HCT116 (cell line): ENCODE measurements around the gene MSMO1. TPM values are rescaled to one million over a fixed set of nuclear protein-coding genes. Genes with fewer than 3 reads are reported as not detected.
A peak's percentile ranks its signal among the peaks of the same experiment; 100 is the strongest.

Experiments
- ATAC-seq: fragments of 200-7000 bp; cut with Tn5 transposase; 2 replicates; pipeline ENCODE4 v1.9.1; 2020; ENCODE audit warnings: mild to moderate bottlenecking, moderate library complexity
- BruUV-seq: library from RNA; stranded (reverse); fragments of 400-500 nt; replicated peaks from 2 replicates; lab custom pipeline; 2021; lab: Mats Ljungman, UMichigan
- CTCF ChIA-PET: fragments of 300-600 bp; sonication (Branson Sonifier 250); formaldehyde crosslinking; loops from one replicate; lab custom pipeline; 2021; ENCODE audit warnings: antibody characterized with exemption; lab: Charles Lee
- POLR2A ChIA-PET: fragments of 300-600, 350-600 bp; sonication (Branson Sonifier 250); formaldehyde crosslinking; loops from one replicate; lab custom pipeline; 2021; ENCODE audit warnings: antibody characterized with exemption; lab: Charles Lee
- RAD21 ChIA-PET, 2 experiments: fragments of 300-600 bp; sonication (Branson Sonifier 250); formaldehyde crosslinking; loops; one replicate each; lab custom pipeline; 2023; ENCODE audit warnings: low total read pairs in 2 of 2; ENCODE audit not compliant: uncharacterized antibody in 2 of 2, unreplicated experiment in 2 of 2, low non-redundant PET in 1 of 2; lab: Charles Lee
- DNase-seq: peaks from one replicate; pipeline ENCODE4 v3.0.0-alpha.2; 2010; ENCODE audit warnings: low read depth, low spot score
- H2AFZ ChIP-seq: fragments of 200-600 bp; shearing (Covaris generic), sonication (generic); 2 replicates; pipeline ENCODE4 v1.6.1; 2017; ENCODE audit warnings: low read depth, mixed run types, mixed read lengths, antibody characterized with exemption, low read length; ENCODE audit not compliant: poor library complexity, severe bottlenecking
- H3K27ac ChIP-seq: 2 replicates; pipeline ENCODE4 v1.5.1; 2012; ENCODE audit warnings: low read depth, low read length
- H3K27me3 ChIP-seq: fragments of 200-600 bp; sonication (generic); 2 replicates; pipeline ENCODE4 v1.6.1; 2016; ENCODE audit warnings: mixed run types, low read length, mixed read lengths; ENCODE audit not compliant: insufficient read depth
- H3K36me3 ChIP-seq, 2 experiments: fragments of 200-500 bp in 1 of 2; fragments of 200-600 bp in 1 of 2; sonication (Bioruptor generic) in 1 of 2; sonication (generic) in 1 of 2; 2 replicates each; pipeline versions ENCODE4 v1.5.1 to v1.6.1; 2014 to 2016; ENCODE audit warnings: low read length in 2 of 2, inconsistent platforms in 1 of 2, mixed read lengths in 1 of 2, mixed run types in 1 of 2; ENCODE audit not compliant: insufficient read depth in 2 of 2, control insufficient read depth in 1 of 2
- H3K4me1 ChIP-seq, 2 experiments: fragments of 200-600 bp in 1 of 2; sonication (generic) in 1 of 2; 2 replicates each; pipeline versions ENCODE4 v1.5.1 to v1.6.1; 2012 to 2017; ENCODE audit warnings: low read length in 2 of 2, inconsistent platforms in 1 of 2, mild to moderate bottlenecking in 1 of 2, mixed read lengths in 1 of 2, mixed run types in 1 of 2, moderate library complexity in 1 of 2; ENCODE audit not compliant: insufficient read depth in 2 of 2, control insufficient read depth in 1 of 2
- H3K4me2 ChIP-seq: fragments of 200-600 bp; sonication (generic); 2 replicates; pipeline ENCODE4 v1.6.1; 2017; ENCODE audit warnings: mixed run types, low read length, mixed read lengths
- H3K4me3 ChIP-seq, 2 experiments: fragments of 200-600 bp in 1 of 2; sonication (generic) in 1 of 2; replicated peaks in 1 of 2; 2 replicates each; pipeline ENCODE4 v1.5.1; 2011 to 2016; ENCODE audit warnings: low read length in 2 of 2, control low read depth in 1 of 2, low read depth in 1 of 2, mild to moderate bottlenecking in 1 of 2, mixed read lengths in 1 of 2, mixed run types in 1 of 2
- H3K79me2 ChIP-seq: fragments of 200-600 bp; sonication (generic); 2 replicates; pipeline ENCODE4 v1.6.1; 2017; ENCODE audit warnings: mild to moderate bottlenecking, mixed run types, low read length, moderate library complexity, mixed read lengths; ENCODE audit not compliant: insufficient read depth
- H3K9ac ChIP-seq: fragments of 200-600 bp; sonication (generic); 2 replicates; pipeline ENCODE4 v1.6.1; 2016; ENCODE audit warnings: low read length, mixed read lengths
- H3K9me2 ChIP-seq: fragments of 200-600 bp; sonication (generic), shearing (Covaris generic); 2 replicates; pipeline ENCODE4 v1.6.1; 2017; ENCODE audit warnings: mixed run types, mild to moderate bottlenecking, moderate library complexity; ENCODE audit not compliant: insufficient read depth
- H3K9me3 ChIP-seq, 2 experiments: fragments of 200-500 bp in 1 of 2; fragments of 200-600 bp in 1 of 2; sonication (Bioruptor generic) in 1 of 2; sonication (generic) in 1 of 2; 2 replicates each; pipeline ENCODE4 v1.6.1; 2014 to 2017; ENCODE audit warnings: low read length in 2 of 2, mixed read lengths in 2 of 2, inconsistent platforms in 1 of 2, low read depth in 1 of 2, mild to moderate bottlenecking in 1 of 2, mixed run types in 1 of 2, moderate library complexity in 1 of 2; ENCODE audit not compliant: control insufficient read depth in 1 of 2, insufficient read depth in 1 of 2
- H4K20me1 ChIP-seq: fragments of 200-600 bp; sonication (generic), shearing (Covaris generic); 2 replicates; pipeline ENCODE4 v1.6.1; 2017; ENCODE audit warnings: mixed run types, mild to moderate bottlenecking, moderate library complexity; ENCODE audit not compliant: insufficient read depth
- ATF3 ChIP-seq: IDR thresholded peaks from 2 replicates; pipeline ENCODE4 v1.6.1; 2012
- CEBPB ChIP-seq: IDR thresholded peaks from 2 replicates; pipeline ENCODE4 v1.6.1; 2012; ENCODE audit warnings: low read depth
- CTCF ChIP-seq, 3 experiments: fragments of 200-600 bp in 1 of 3; sonication (generic) in 1 of 3; IDR thresholded peaks in 2 of 3; conservative IDR thresholded peaks in 1 of 3; 2 replicates each; pipeline ENCODE4 v1.5.1; 2012 to 2017; ENCODE audit warnings: low read depth in 2 of 3, low read length in 2 of 3, antibody characterized with exemption in 1 of 3, borderline replicate concordance in 1 of 3, control low read depth in 1 of 3, mild to moderate bottlenecking in 1 of 3, mixed read lengths in 1 of 3, mixed run types in 1 of 3, moderate library complexity in 1 of 3; ENCODE audit not compliant: insufficient read depth in 1 of 3
- EGR1 ChIP-seq: IDR thresholded peaks from 2 replicates; pipeline ENCODE4 v1.6.1; 2012; ENCODE audit warnings: low read depth
- ELF1 ChIP-seq: IDR thresholded peaks from 2 replicates; pipeline ENCODE4 v1.6.1; 2012; ENCODE audit warnings: low read depth, borderline replicate concordance
- EZH2phosphoT487 ChIP-seq: fragments of 200-600 bp; IDR thresholded peaks from 2 replicates; pipeline ENCODE4 v1.6.1; 2018; ENCODE audit warnings: antibody characterized with exemption, borderline replicate concordance
- POLR2A ChIP-seq: IDR thresholded peaks from 2 replicates; pipeline ENCODE4 v1.7.0; 2011; ENCODE audit warnings: borderline replicate concordance; ENCODE audit not compliant: insufficient read depth, insufficient read length; ENCODE audit errors: extremely low read depth
- RAD21 ChIP-seq: IDR thresholded peaks from 2 replicates; pipeline ENCODE4 v1.6.1; 2012; ENCODE audit warnings: low read depth, mild to moderate bottlenecking
- SRF ChIP-seq: IDR thresholded peaks from 2 replicates; pipeline ENCODE4 v1.6.1; 2012; ENCODE audit warnings: low read depth
- YY1 ChIP-seq: IDR thresholded peaks from 2 replicates; pipeline ENCODE4 v1.6.1; 2011; ENCODE audit warnings: low read length, low read depth, moderate library complexity, mild to moderate bottlenecking; ENCODE audit not compliant: insufficient replicate concordance; ENCODE audit errors: extremely low read depth
- ZBTB33 ChIP-seq: IDR thresholded peaks from 2 replicates; pipeline ENCODE4 v1.6.1; 2011; ENCODE audit warnings: mild to moderate bottlenecking, low read length, moderate library complexity; ENCODE audit not compliant: insufficient replicate concordance; ENCODE audit errors: extremely low read depth
- intact Hi-C: fragments of 100-400 bp; cut with micrococcal nuclease; formaldehyde crosslinking; loops from 2 replicates; pipeline ENCODE4 v1.10.0; 2022
- total RNA-seq: library from RNA; stranded (reverse); gene quantifications from one replicate; pipeline ENCODE4 v1.2.1, GENCODE V29; 2021; ENCODE audit not compliant: unreplicated experiment

MSMO1 gene
- total RNA-seq, 1 experiment from 2014 or later = 54.5 TPM

- Histone ChIP-seq H4K20me1 (no peaks in the 10 kb centered on the region), H3K4me1 (peaks cover 10 to 29% of the 10 kb centered on the region in 2 experiments), H3K9me2 (no peaks in the 10 kb centered on the region), H3K36me3 (no peaks in the 10 kb centered on the region), H3K4me3 (peak overlapping the region; percentile 47 to 67), H3K9ac (peak overlapping the region; percentile 55), H3K9me3 (no peaks in the 10 kb centered on the region), H2AFZ (no peak overlapping the region), H3K27ac (no peak overlapping the region), H3K79me2 (no peaks in the 10 kb centered on the region), H3K27me3 (no peaks in the 10 kb centered on the region), H3K4me2 (peak overlapping the region; percentile 87)
- no TSS peak for BruUV-seq
- TF ChIP-seq CTCF (IDR thresholded peaks at IDR 0.05 in 2 of 3, conservative IDR thresholded peaks at IDR 0.05 in 1 of 3; ENCODE audit: borderline replicate concordance in 1 of 3, insufficient read depth in 1 of 3, low read depth in 2 of 3, low read length in 2 of 3) (no peak), ATF3 (no peak)
- RAD21 ChIA-PET = no interaction called here
- CTCF ChIA-PET = no interaction called here
- intact Hi-C loops = no loop called here
- POLR2A ChIA-PET = interaction anchor here (0.5 to 1.8 kb wide), 3 partner anchors 13 to 340 kb away, joined by 3 to 5 read pairs (median 3); no protein-coding TSS in a partner anchor
- DNase-seq = no peak
- no peak for ATAC-seq
Observed at GRCh38 chr4:165379678-165380064, 52.2 kb downstream of the MSMO1 start.

GRCh38 chr4:165380805-165381204 lies 53.3 kb downstream of the MSMO1 start:
- Histone ChIP-seq H3K36me3 (no peaks in the 10 kb centered on the region), H3K9me2 (no peaks in the 10 kb centered on the region), H3K4me3 (no peak overlapping the region), H3K27me3 (no peaks in the 10 kb centered on the region), H3K27ac (no peak overlapping the region), H4K20me1 (no peaks in the 10 kb centered on the region), H3K79me2 (no peaks in the 10 kb centered on the region), H2AFZ (no peak overlapping the region), H3K4me1 (peaks cover 10 to 29% of the 10 kb centered on the region in 2 experiments), H3K9me3 (no peaks in the 10 kb centered on the region), H3K4me2 (no peak overlapping the region), H3K9ac (no peak overlapping the region)
- no peak for ATAC-seq
- no peak for DNase-seq
- CTCF ChIA-PET = no interaction called here
- intact Hi-C loops = no loop called here
- BruUV-seq = no TSS peak
- RAD21 ChIA-PET = no interaction called here
- POLR2A ChIA-PET = no interaction called here
- TF ChIP-seq EZH2phosphoT487 (no peak), CTCF (IDR thresholded peaks at IDR 0.05 in 2 of 3, conservative IDR thresholded peaks at IDR 0.05 in 1 of 3; ENCODE audit: borderline replicate concordance in 1 of 3, insufficient read depth in 1 of 3, low read depth in 2 of 3, low read length in 2 of 3) (no peak), ZBTB33 (no peak), RAD21 (no peak), ATF3 (no peak), POLR2A (no peak), ELF1 (no peak), YY1 (no peak), CEBPB (no peak), SRF (no peak), EGR1 (no peak)
